GM21528 (cell line): Measurements from ENCODE around the gene ESRRA.
A peak's percentile ranks its signal among the peaks of the same experiment; 100 is the strongest.
"Not testable (repeated sequence)": the region's sequence is repeated elsewhere in the genome, so short reads cannot be mapped to it uniquely, and the experiment has no call there.

Experiments used
- ATAC-seq: cut with Tn5 transposase; IDR thresholded peaks from one replicate; pipeline ENCODE4 v1.9.1; 2021; ENCODE audit warnings: mild to moderate bottlenecking, moderate library complexity; ENCODE audit not compliant: unreplicated experiment, low FRiP score

Gene ESRRA

GRCh38 chr11:64306876-64307622 lies 1.7 kb downstream of the ESRRA start:
- no peak for ATAC-seq

GRCh38 chr11:64307795-64308194 lies 2.5 kb downstream of the ESRRA start:
- not testable (repeated sequence) for ATAC-seq

- ATAC-seq: no peak
Measured at GRCh38 chr11:64312947-64313346, 7.6 kb downstream of the ESRRA start.

GRCh38 chr11:64313491-64314145 lies 8.3 kb downstream of the ESRRA start:
- no peak for ATAC-seq

GRCh38 chr11:64314146-64314804 lies 9.0 kb downstream of the ESRRA start:
- no peak for ATAC-seq

- no peak for ATAC-seq
Measured at GRCh38 chr11:64314805-64315561, 9.7 kb downstream of the ESRRA start.

GRCh38 chr11:64315667-64316526 lies 10.6 kb downstream of the ESRRA start:
- not testable (repeated sequence) for ATAC-seq

- ATAC-seq: no peak
Measured at GRCh38 chr11:64316672-64317324, 11.5 kb downstream of the ESRRA start.

- ATAC-seq: peak; percentile 50
Measured at GRCh38 chr11:64317325-64317960, 12.1 kb downstream of the ESRRA start, which contains the start of gene TRMT112. TRMT112 (minus strand) TSS chr11:64317559; CDS start chr11:64317526, 33 bp downstream.

GRCh38 chr11:64317961-64318765 lies 12.8 kb downstream of the ESRRA start, which contains the start of gene PRDX5:
PRDX5 (plus strand) TSS chr11:64318121; CDS start chr11:64318216, 95 bp downstream.
- peak; percentile 63 for ATAC-seq

GRCh38 chr11:64318766-64319761 lies 13.7 kb downstream of the ESRRA start:
- no peak for ATAC-seq

GRCh38 chr11:64320556-64320955 lies 15.2 kb downstream of the ESRRA start:
- no peak for ATAC-seq

- no peak for ATAC-seq
Measured at GRCh38 chr11:64321026-64321425, 15.7 kb downstream of the ESRRA start.

GRCh38 chr11:64321533-64321932 lies 16.2 kb downstream of the ESRRA start:
- no peak for ATAC-seq

- ATAC-seq: no peak
Measured at GRCh38 chr11:64322925-64323260, 17.6 kb downstream of the ESRRA start.

- no peak for ATAC-seq
Measured at GRCh38 chr11:64323373-64323772, 18.0 kb downstream of the ESRRA start.

GRCh38 chr11:64323984-64324383 lies 18.7 kb downstream of the ESRRA start:
- ATAC-seq: not testable (repeated sequence)
